ENCODE measurements around the gene PRM1. TPM values are rescaled to one million over a fixed set of nuclear protein-coding genes. Genes with fewer than 3 reads are reported as not detected.

PRM1 gene
- total RNA-seq, 2 donors from 2014 or later: not detected

GRCh38 chr16:11306997-11307638, 26.0 kb upstream of the PRM1 start:
- H3K4me3 ChIP-seq: no peak overlapping the region
- H3K36me3 ChIP-seq: no peaks in the 10 kb centered on the region
- no peaks in the 10 kb centered on the region for H3K4me1 ChIP-seq
- no peak overlapping the region for H3K27ac ChIP-seq
- no peaks in the 10 kb centered on the region for H3K27me3 ChIP-seq
- TF ChIP-seq, protein P1, sequence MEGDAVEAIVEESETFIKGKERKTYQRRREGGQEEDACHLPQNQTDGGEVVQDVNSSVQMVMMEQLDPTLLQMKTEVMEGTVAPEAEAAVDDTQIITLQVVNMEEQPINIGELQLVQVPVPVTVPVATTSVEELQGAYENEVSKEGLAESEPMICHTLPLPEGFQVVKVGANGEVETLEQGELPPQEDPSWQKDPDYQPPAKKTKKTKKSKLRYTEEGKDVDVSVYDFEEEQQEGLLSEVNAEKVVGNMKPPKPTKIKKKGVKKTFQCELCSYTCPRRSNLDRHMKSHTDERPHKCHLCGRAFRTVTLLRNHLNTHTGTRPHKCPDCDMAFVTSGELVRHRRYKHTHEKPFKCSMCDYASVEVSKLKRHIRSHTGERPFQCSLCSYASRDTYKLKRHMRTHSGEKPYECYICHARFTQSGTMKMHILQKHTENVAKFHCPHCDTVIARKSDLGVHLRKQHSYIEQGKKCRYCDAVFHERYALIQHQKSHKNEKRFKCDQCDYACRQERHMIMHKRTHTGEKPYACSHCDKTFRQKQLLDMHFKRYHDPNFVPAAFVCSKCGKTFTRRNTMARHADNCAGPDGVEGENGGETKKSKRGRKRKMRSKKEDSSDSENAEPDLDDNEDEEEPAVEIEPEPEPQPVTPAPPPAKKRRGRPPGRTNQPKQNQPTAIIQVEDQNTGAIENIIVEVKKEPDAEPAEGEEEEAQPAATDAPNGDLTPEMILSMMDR (IDR thresholded peaks at IDR 0.05): no peak
- no peak for DNase-seq (ENCODE audit: low spot score)
- no peaks in the 10 kb centered on the region for H3K9me3 ChIP-seq

- Histone ChIP-seq H3K4me1 (no peaks in the 10 kb centered on the region), H3K9me3 (no peaks in the 10 kb centered on the region), H3K27ac (no peak overlapping the region), H3K4me3 (no peak overlapping the region), H3K36me3 (no peaks in the 10 kb centered on the region), H3K27me3 (no peaks in the 10 kb centered on the region)
- no peak for DNase-seq (ENCODE audit: low spot score)
- TF ChIP-seq, protein P1 (IDR thresholded peaks at IDR 0.05): no peak
Measured at GRCh38 chr16:11306381-11306780, 25.3 kb upstream of the PRM1 start.

GRCh38 chr16:11303405-11304138, 22.4 kb upstream of the PRM1 start:
- TF ChIP-seq, protein P1 (IDR thresholded peaks at IDR 0.05): no peak
- DNase-seq (ENCODE audit: low spot score): no peak
- H3K9me3 ChIP-seq: no peaks in the 10 kb centered on the region
- H3K36me3 ChIP-seq: no peaks in the 10 kb centered on the region
- H3K27me3 ChIP-seq: no peaks in the 10 kb centered on the region
- no peak overlapping the region for H3K27ac ChIP-seq
- H3K4me3 ChIP-seq: no peak overlapping the region
- H3K4me1 ChIP-seq: no peaks in the 10 kb centered on the region

DNA sequence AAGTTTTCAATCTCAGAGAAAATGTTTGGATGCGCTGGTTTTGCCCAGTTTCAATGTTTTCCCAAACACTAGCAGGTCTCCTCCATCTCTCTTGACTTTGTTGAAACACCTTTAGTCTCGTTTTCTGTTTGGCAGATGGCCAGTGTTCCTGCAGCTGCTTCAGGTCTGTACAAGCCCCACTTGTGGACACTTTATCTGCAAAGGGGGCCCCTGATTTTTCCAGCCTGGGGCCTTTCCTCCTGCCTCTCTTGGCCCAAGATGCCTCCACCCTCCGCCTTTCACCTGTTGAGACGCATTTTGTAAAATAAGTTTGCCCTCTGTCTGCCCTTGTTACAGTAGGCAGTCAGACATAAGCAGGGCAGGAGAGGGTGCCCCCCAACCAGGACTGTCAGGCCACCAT, 21.8 kb upstream of the PRM1 start:
- Histone ChIP-seq H3K4me3 (no peak overlapping the region), H3K9me3 (no peaks in the 10 kb centered on the region), H3K36me3 (no peaks in the 10 kb centered on the region), H3K27ac (no peak overlapping the region), H3K27me3 (no peaks in the 10 kb centered on the region), H3K4me1 (no peaks in the 10 kb centered on the region)
- no peak for DNase-seq (ENCODE audit: low spot score)
- TF ChIP-seq, protein P1 (IDR thresholded peaks at IDR 0.05): no peak

- no peaks in the 10 kb centered on the region for H3K9me3 ChIP-seq
- peaks cover 0 to 11% of the 10 kb centered on the region in 2 donors for H3K4me1 ChIP-seq
- DNase-seq (ENCODE audit: low spot score): no peak
- no peak overlapping the region for H3K4me3 ChIP-seq
- H3K36me3 ChIP-seq: no peaks in the 10 kb centered on the region
- H3K27ac ChIP-seq: no peak overlapping the region
- H3K27me3 ChIP-seq: no peaks in the 10 kb centered on the region
- TF ChIP-seq, protein P1 (IDR thresholded peaks at IDR 0.05): no peak
Measured at GRCh38 chr16:11301645-11302501, 20.7 kb upstream of the PRM1 start.

Data from right atrium auricular region (tissue), 2 donors.